Ecto neural progenitor cell (in vitro differentiated cells): ENCODE measurements around the gene CD6.

ENCODE experiments used
- DNase-seq: peaks from one replicate; pipeline ENCODE4 v3.0.0-alpha.2; 2018; ENCODE audit warnings: low spot score

The CD6 gene

DNA sequence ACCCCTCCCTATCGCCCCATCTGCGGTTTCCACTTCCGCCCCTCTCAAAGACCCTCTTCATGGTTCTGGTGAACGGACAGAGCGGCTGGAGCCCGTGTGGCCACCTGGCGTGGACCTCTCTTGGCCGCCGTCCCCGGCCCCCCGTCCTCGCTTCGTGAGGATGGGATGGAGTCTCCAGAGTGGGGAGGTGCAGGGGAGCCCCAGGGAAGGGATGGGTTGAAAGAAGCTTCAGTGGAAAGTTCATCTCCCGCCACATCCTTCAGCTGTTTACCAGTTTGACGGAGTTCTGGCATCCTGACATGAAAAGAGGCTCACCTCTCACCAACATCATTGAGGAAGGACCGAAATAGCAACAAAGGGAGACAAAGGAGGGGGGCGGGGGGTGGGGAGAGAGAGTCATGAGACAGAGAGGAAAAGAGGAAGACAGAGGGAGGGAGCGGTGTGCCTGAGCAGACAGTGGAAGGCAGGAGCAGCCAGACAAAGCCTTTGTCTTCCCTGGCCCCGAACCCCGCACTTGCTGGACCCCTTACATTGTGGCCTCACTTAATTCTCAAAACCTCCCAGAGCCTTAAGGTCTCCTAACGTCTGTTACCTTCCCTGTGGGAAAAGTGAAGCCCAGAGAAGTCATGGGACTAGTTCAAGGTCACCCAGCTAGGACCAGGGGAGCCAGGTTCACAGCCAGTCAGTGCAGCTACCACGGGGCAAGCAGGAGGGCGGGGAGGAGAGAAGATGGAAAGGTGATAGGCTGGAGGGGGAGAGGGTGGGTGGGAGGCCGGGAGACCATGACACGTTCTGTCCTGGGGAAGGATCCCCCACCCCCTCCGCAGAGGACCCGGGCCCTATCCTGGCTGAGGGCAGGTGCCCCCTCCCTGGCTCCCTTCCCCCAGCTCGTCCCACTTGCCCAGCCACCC, 54.9 kb downstream of the CD6 start:
- no peak for DNase-seq

DNA sequence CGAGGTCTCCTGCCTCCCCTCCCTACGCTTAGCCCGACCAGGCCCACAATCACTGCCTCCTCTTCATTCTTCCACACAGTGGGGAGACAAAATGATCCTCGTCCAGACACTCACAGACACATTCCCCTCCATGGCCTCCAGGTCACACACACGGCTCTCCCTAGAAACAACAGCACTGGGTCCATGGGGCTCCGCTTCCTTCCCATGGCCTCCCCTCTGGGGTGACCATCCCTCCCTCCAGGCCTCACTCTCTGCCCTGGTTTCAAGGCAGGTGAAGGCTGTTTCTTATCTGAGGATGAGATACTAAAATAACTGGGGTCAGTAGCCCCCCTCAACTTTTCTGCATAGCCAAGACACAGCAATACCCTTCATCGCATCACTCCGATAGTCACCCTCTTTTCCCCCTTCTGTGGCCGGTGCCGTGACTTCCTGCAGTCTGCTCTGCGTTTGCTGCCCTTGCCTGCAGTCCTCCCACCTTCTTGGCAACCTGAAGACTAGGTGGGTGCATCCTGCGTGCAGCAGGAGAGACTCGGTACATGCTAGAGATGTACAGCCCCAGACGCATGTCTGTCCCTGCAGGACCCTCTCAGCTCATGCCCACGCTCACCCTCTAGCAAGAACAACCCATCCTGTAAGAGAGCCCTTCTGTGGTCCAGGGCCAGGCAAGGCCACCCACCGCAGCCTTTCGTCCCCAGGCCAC, 55.8 kb downstream of the CD6 start:
- no peak for DNase-seq

DNA sequence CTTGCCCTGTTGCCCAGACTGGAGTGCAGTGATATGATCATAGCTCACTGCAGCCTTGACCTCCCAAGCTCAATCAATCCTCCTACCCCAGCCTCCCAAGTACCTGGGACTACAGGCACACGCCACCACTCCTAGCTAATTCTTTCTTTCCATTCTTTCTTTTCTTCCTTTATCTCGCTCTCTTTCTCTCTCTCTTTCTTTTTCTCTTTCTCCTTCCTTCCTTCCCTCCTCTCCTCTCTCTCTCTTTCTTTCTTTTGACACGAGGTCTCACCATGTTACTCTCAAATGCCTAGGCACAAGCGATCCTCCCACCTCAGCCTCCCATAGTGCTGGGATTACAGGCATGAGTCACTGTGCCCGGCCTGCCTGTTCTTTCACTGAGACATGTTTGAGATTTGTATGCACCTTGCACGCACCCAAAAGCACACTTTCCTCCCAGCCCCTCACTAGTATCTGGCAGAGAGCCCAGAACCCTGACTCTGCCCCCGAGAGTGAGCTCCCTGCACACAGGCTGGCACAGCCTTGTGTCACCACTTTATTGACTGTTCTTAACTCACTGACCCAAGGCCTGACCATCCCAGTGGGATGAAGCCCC, 56.8 kb downstream of the CD6 start:
- no peak for DNase-seq

DNA sequence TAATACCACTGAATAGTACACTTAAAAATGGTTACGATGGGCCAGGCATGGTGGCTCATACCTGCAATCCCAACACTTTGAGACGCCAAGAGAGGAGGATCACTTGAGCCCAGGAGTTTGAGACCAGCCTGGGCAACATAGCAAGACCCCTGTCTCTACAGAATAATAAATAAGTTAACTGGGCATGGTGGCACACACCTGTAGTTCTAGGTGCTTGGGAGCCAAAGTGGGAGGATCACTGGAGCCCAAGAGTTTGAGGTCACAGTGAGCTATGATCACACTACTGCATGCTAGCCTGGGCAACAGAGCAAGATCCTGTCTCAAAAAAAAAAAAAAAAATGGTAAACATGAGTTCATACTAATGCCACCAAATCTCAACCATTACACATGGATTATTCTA, 61.3 kb downstream of the CD6 start:
- no peak for DNase-seq

DNA sequence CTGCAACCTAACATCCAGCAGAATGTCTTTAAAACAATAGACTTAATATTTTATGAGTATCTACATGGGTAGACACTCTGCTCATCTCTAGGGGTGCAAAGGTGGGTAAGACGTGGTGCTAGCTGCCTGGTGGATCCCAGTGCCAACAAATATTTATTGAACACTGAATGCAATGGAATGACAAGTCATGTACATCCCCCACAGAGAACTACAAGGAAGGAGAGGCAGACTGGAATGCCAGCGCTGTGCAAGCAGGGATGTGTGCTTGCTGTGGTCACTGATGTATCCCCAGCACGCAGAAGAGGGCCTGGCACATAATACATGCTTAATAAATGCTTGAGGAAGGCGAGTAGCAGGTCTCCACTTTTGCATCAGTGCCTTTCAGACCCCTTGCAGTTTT, 61.9 kb downstream of the CD6 start:
- DNase-seq = no peak

DNA sequence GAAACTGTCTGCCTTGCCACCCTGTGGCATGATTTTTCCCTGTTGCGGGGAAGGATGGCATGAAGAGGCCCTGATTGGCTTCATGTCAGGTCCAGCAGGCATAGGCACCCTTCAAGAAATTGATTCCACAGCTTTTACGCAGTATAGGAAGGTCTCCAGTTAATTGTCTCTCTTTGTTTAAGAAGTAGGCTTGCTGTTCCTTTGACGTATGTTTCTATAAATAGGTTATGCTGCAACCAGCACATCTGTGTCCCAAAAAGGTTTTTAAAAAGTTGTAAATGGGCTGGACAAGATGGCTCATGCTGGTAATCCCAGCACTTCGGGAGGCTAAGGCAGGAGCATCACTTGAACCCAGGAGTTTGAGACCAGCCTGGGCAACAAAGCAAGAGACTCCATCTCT, 62.6 kb downstream of the CD6 start:
- no peak for DNase-seq

DNA sequence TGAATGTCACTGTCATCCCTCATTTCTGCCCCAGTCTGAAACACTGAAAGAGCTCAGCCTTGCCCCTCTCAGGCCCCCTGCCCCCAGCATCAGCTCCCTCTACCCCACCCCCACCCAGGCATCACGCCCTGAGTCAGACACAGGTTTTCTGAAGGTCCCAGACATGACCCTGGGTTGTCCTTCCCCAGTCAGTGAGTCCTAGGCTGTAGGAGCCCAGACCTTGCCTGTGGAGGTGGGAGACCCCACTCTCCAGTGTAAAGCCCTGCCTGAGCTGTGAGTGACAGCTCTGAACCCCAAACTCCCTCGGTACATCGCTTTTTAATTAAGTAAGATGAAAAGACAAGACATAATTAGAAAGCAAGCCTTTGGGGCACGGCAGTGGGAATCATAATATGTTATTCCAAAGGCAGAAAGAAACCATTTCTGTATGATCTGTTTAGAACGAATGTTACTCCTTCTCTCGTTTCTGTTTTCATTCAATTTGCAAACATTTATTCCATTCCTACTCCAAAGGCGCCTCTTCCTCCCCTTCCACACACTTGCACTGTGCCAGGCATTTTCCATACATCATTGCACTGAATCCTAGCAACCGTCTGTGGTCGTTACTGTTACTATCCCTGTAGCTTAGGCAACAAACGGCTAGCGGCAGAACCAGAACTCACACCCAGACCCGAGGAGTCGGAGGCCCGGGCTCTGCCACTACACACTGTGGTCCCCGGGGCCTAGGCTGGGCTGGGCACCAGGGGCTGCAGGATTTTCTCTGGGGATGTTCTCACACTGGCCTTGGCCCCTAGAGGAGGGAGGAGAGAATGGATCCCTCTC, 63.4 kb downstream of the CD6 start:
- no peak for DNase-seq

DNA sequence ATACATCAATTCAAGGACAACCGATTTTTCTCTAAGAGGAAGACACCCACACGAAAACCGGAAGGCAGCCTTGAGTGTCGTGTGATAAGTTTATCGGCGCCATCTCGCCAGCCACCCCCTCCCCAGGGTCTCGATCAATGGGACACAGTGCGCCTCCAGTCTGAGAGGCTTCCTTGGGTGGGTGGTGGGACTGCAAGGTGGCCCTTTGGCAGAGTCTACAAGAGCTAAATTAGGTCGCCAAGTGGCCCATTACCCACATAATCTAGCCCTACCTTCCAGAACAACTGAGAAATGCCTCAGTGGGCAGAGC, 64.0 kb downstream of the CD6 start:
- DNase-seq = no peak

DNA sequence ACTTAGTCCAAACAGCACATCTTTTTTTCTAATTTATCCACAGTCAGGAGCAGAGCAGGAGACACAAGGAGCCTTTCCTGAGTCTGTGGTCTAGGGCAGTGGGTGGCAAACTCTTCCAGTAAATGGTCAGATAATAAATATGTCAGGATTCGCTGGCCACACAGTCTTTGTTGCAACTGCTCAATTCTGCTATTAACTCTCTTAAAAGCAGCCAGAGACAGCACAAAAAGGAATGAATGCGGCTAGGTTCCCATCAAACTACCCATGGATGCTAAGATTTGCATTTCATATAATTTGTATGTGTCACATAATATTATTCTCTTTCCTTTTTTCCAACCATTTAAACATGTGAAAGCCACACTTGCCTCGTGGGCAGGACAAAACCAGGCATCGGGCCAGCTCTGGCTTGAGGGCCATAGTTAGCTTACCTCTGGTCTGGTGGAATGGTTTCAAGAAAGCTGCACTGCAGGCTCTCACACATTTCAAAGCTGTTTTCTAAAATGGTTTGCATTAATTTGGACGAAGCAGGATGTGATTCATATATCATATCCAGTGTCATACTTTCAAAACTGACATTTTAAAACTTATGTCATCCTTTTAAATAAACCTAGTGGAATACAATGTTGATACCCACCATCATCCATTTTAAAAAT, 66.1 kb downstream of the CD6 start:
- no peak for DNase-seq

DNA sequence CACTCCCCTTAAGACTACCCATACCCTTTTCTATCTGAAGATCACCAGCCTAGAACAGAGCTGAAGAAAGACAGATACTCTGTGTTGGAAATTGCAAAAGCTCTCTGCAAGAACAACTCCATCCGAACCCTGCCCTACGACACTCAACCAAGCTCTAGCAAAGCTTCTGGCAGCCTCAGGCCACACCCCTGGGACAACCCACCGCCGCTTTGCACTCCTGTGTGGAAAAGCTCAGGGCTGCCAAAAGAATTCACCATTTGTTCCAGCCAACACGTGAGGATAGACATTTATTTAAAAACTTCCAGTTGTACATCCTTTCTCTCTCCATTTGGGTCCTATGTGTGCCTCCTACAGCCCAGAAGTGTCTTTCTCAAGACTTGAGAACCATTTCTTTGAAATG, 68.4 kb downstream of the CD6 start:
- no peak for DNase-seq

DNA sequence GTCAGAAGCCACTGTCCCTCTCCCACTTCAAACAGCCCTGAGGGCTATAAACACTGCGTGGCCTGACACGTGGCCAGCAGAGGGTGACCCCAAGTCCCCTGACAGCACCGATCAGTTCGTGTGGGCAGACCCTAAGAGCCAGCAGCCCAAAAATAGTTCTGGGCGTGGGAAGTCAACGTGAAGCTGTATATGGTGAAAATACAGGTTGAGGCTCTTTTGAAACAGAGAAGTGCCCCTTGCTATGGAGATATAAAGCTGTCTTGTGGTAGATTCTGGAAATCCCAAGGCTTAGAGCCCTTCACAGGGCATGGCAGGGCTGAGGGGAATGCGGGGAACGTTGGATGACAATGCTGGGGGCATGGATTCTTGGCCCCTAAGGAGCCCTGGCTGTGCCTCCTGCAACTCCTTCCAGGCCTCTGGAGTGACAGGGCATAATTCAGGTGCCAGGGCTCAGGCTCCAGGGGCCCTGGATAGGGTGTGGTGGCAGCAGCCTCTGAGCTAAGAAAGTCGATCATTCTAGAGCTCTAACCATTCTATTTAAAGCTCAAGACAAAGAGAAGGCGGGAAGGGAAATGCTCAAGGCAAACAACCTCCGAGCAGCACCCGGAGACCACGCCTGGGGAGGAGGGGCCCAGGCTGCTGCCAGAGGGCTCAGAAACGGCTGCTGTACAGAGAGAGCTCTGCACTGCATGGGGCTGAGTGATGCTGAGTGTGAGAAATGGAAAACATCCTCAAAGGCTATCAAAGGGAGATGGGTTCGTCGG, 70.5 kb downstream of the CD6 start:
- DNase-seq = peak; percentile 74

DNA sequence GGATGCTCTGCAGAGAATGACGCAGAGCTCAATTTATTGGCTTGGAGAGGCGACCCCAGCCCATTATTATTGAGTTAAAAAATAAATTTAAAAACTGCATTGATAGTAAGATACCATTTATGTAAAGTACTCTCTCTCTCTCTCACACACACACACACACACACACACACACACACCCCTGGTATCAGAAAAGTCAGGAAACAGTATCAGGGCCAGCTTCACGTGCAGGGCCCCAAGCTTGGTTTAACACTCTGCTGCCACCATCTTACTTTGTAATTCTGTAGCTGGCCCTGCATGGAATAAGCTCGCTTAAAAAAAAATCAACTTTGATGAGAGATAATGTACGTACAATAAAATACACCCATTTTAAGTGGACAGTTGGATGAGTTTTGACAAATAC, 71.1 kb downstream of the CD6 start:
- DNase-seq = no peak

DNA sequence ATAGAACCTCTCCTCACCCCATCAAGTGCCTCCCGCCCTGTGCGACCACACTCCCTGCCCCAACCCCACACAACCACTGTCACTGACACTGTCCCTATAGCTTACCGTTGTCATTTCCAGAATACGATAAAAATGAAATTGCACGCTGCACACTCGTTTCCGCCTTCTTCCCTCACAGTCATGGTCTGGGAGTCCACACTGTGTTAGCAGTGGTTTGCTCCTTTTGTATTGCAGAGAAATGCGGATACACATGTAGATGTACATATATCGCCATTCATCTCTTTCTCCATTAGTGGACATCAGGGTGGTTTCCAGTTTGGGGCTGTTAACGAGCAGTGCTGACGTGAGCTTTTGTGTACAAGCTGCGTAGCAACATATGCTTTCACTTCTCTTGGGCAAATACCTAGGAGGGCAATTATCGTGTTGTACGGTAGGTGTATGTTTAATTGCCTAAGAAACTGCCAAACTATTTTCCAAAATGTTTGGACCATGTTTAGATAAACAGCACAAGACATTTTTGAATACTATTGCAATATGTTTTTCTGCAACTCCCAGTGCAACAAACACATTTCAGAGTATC, 71.6 kb downstream of the CD6 start:
- DNase-seq = no peak

DNA sequence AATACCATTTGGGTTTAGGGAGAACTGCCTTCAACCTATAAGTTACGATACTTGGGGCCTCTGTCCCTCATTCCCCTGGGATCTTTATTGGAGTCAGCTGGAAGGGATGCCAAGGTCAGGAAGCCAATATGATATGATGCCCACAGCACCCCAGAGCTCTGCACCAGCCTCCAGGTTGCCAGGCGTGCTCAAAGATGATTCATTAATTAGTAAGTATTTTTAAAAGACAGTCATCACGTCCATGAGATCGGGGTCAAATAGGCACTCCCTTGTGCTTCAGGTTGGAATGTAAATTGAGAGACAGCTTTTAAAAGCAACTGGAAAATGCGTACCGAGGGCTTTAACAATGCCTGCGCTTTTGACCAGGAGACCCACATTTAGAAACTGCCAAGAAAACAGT, 73.8 kb downstream of the CD6 start:
- no peak for DNase-seq

DNA sequence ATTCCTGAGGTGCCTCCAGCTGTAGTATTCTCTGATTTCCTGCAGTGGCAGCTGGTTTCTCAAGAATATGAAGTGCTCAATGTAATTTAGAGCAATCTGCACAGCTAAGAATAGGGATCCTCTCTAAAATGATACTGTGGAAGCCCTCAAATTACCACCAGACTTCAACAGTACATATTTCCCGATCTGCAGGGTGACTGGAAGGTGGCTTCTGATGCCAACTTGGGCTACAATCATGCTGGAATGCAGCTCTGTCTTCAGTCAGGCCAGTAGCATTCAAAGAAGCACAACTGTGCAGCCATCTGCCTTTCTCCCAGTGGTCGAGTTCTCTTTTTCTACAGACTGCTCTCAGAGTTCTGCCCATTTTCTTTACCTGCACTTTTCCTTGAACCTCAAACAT, 75.4 kb downstream of the CD6 start:
- DNase-seq = no peak

DNA sequence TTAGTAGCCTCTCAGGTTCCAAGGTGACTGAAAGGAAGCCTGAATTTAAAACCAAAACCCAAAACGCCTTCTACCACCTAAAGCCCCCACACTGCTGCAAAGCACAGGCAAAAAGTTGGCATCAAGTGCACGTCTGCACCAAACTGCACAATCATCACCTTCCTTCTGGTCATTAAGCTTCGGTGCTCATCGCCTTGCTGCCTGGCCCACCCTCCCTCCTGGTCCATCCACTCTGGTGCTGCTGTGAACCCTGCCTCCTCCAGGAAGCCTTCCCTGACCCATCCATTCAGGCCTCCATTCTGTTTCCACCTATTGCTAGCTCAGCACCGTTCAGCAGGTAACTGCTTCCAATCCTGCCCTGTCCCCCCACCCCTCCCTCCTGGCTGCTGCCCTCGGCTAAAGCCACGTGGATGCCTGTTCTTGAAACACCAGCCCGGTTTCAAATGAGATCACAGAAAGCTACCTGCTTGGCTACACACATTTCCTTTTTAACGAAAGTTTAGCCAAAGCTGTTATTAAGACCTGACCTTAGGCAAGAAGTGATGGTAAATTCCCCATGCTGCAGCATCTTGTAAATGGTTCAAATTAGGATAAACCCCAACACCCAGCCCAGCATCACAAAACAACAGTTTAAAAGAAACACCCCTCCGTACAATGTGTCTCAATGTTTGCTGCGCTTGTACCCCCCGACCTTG, 77.0 kb downstream of the CD6 start:
- no peak for DNase-seq

DNA sequence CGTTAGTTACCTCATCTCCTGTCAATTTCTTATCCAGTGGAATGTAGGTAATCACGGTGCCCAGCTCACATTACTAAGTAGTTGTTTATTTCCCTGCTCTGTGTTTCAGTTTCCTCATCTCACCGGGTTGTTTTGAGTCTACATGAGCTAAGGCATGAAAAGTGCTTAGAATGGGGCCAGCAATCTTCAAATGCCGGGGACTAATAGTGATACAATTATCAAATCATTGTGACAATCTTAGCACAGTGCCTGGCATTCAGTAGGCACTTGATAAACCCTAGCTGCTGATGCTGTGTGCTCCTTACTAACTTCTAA, 77.5 kb downstream of the CD6 start:
- no peak for DNase-seq

DNA sequence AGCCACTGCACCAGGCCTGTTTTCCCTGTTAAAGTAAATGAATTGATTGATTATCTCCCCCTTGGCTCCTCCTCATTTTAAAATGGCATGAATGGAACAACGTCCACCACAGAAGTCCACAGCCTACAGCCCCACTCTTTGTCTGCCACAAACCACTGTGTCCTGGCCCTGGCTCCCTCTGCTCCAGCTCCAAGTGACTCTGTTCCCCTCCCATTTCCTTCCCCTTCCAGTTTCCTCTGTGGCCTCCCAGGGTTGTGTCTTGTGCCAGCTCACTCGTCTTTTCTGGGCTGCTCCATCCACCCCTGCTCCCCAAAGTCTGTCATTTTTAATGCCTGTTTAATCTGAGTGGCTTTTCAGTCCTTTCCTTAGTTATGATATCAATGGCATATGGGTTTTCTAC, 78.4 kb downstream of the CD6 start:
- DNase-seq = no peak

DNA sequence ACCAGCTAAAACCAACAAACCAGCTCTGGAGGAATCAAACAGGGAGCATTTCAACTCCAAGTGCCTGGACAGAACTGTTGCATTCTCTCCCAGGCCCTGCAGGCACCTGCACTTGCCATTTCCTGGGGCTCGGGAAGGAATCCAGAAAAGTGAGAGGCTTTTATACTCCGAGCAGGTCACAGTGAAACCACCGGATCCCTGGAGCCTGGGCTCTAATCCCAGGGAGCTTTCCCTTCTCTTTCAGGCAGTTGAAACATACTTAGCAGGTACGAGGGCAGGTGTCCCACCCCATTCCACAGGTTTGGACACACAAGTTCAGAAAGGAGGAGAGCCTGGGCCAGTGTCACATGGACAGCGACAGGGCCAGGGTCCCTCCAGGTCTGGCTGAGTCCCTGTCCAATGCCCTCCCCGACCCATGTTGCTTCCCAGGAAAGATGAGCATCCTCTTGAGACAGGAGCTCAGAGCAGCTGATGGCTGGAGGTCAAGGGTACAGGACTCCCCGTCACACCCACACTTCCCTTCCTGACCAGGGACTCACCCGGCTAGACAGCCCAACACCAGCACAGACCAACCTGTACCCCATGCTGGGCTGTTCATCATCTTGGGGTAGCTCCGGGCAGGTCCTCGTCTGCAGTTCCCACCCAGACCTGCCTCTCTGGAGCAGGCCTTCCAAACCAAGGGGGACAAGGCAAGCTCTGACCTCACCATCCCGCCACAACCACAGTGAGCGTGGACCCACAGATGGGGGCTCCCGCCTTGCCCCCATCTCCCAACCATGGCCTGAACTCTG, 80.9 kb downstream of the CD6 start:
- no peak for DNase-seq

DNA sequence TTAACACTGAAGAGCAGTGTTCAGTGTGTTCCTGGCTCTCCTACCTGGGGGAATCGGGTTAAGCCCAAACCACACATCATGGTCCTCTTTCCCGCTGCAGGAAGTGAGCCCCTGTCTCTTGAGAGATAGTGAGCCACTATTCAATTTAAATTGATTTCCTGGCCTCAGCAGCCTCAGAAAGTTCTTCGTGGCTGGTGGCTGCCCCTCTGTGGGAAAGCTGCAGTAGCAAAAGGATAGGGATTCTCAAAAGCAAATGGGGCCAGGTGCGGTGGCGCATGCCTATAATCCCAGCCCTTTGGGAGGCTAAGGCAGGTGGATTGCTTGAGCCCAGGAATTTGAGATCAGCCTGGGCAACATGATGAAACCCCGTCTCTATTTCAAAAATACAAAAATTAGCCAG, 81.7 kb downstream of the CD6 start:
- DNase-seq = no peak
